HepG2 (cell line): ENCODE data around the gene KIF27. TPM values are rescaled to one million over a fixed set of nuclear protein-coding genes. Genes with fewer than 3 reads are reported as not detected.

Source experiments
- ATF5 ChIP-seq: sonication (generic); formaldehyde crosslinking; IDR thresholded peaks from 2 replicates; pipeline ENCODE4 v1.4.0; 2020; ENCODE audit warnings: mild to moderate bottlenecking, low read depth, missing genetic modification reagents
- ETV5 ChIP-seq: IDR thresholded peaks from 2 replicates; pipeline ENCODE4 v1.6.1; 2018; ENCODE audit warnings: missing biosample characterization, missing genetic modification reagents, inconsistent platforms, borderline replicate concordance
- HES4 ChIP-seq: sonication (generic); formaldehyde crosslinking; IDR thresholded peaks from 2 replicates; pipeline ENCODE4 v1.9.0; 2021; ENCODE audit warnings: mild to moderate bottlenecking, missing genetic modification reagents, borderline replicate concordance
- LCORL ChIP-seq, 2 experiments: fragments of 450-650 bp in 1 of 2; sonication (generic) in 1 of 2; formaldehyde crosslinking in 1 of 2; IDR thresholded peaks; 2 replicates each; pipeline versions ENCODE4 v1.5.0 to v1.6.1; 2017 to 2020; ENCODE audit warnings: antibody characterized with exemption in 1 of 2, missing genetic modification reagents in 1 of 2
- MBNL3 ChIP-seq: fragments of 250-450 bp; sonication (Bioruptor Pico); conservative IDR thresholded peaks from 2 replicates; pipeline ENCODE4 v1.8.0; 2022; ENCODE audit warnings: mild to moderate bottlenecking, inconsistent platforms
- NFE2L1 ChIP-seq: sonication (generic); formaldehyde crosslinking; IDR thresholded peaks from 2 replicates; pipeline ENCODE4 v1.4.0; 2020; ENCODE audit warnings: missing genetic modification reagents, mild to moderate bottlenecking, borderline replicate concordance
- NFIC ChIP-seq: IDR thresholded peaks from 2 replicates; pipeline ENCODE4 v1.6.1; 2012; ENCODE audit warnings: mild to moderate bottlenecking, low read length, inconsistent platforms
- NFKB2 ChIP-seq: sonication (generic); formaldehyde crosslinking; IDR thresholded peaks from 2 replicates; pipeline ENCODE4 v1.4.0; 2020; ENCODE audit warnings: missing genetic modification reagents, borderline replicate concordance
- SIN3A ChIP-seq: IDR thresholded peaks from 2 replicates; pipeline ENCODE4 v1.6.1; 2011; ENCODE audit warnings: low read depth, mild to moderate bottlenecking, control low read depth, low read length, borderline replicate concordance
- SIX4 ChIP-seq: sonication (generic); formaldehyde crosslinking; IDR thresholded peaks from 2 replicates; pipeline ENCODE4 v1.4.0; 2020; ENCODE audit warnings: missing genetic modification reagents
- SNAPC4 ChIP-seq: sonication (generic); formaldehyde crosslinking; IDR thresholded peaks from 2 replicates; pipeline ENCODE4 v1.4.0; 2020; ENCODE audit warnings: mild to moderate bottlenecking, missing genetic modification reagents
- SRSF9 ChIP-seq: fragments of 200-400 bp; formaldehyde crosslinking; IDR thresholded peaks from 2 replicates; pipeline ENCODE4 v1.6.1; 2018; ENCODE audit warnings: borderline replicate concordance, mild to moderate bottlenecking, low read depth, low read length; ENCODE audit not compliant: insufficient read depth, poor library complexity, severe bottlenecking
- STAT5B ChIP-seq: sonication (generic); formaldehyde crosslinking; IDR thresholded peaks from 2 replicates; pipeline ENCODE4 v1.4.0; 2020; ENCODE audit warnings: missing genetic modification reagents
- TBX3 ChIP-seq: fragments of 450-650 bp; IDR thresholded peaks from 2 replicates; pipeline ENCODE4 v1.6.1; 2017; ENCODE audit warnings: antibody characterized with exemption, mild to moderate bottlenecking, inconsistent platforms, borderline replicate concordance
- ZBTB7B ChIP-seq: sonication (generic); formaldehyde crosslinking; IDR thresholded peaks from 2 replicates; pipeline ENCODE4 v1.4.0; 2020; ENCODE audit warnings: missing genetic modification reagents
- ZNF275 ChIP-seq: sonication (generic); formaldehyde crosslinking; IDR thresholded peaks from 2 replicates; pipeline ENCODE4 v1.8.0; 2022; ENCODE audit warnings: missing genetic modification reagents, mild to moderate bottlenecking, inconsistent platforms, borderline replicate concordance
- ZNF460 ChIP-seq: sonication (generic); formaldehyde crosslinking; IDR thresholded peaks from 2 replicates; pipeline ENCODE4 v1.5.1; 2020; ENCODE audit warnings: missing genetic modification reagents, mild to moderate bottlenecking, borderline replicate concordance
- polyA plus RNA-seq, 8 experiments: library from polyadenylated mRNA; depleted of rRNA in 3 of 8; stranded (reverse) in 7 of 8; unstranded in 1 of 8; fragments of >200 nt; fragmentation: Illumina TruSeq in 4 of 8; extraction: Trizol in 4 of 8; gene quantifications; 2 replicates each; pipeline versions ENCODE4 v1.2.1 to v1.2.3, GENCODE V29; 2011 to 2016; ENCODE audit warnings: low read depth in 4 of 8, missing spikeins in 1 of 8, mixed read lengths in 1 of 8; ENCODE audit not compliant: insufficient read depth in 1 of 8
- total RNA-seq, 5 experiments: library from RNA; depleted of rRNA; stranded (reverse); fragments of >200 nt; fragmentation: Illumina TruSeq; extraction: Trizol; gene quantifications; 2 replicates each; pipeline ENCODE4 v1.2.3, GENCODE V29; 2016; ENCODE audit warnings: low read depth in 1 of 5
- TF ChIP-seq, protein P1 (sequence below): sonication (generic); formaldehyde crosslinking; IDR thresholded peaks from 2 replicates; pipeline ENCODE4 v1.5.0; 2020; ENCODE audit warnings: missing genetic modification reagents, mild to moderate bottlenecking, borderline replicate concordance
- TF ChIP-seq, protein P2 (sequence below): IDR thresholded peaks from 2 replicates; pipeline ENCODE4 v1.6.1; 2012; ENCODE audit warnings: low read depth, low read length, improper control_type of control experiment

KIF27 gene
- total and polyA plus RNA-seq, 2 of the 13 experiments (the other 11 are each of a cell fraction or from before 2014, with no cell fraction given) = 0.95 to 4.1 TPM

DNA sequence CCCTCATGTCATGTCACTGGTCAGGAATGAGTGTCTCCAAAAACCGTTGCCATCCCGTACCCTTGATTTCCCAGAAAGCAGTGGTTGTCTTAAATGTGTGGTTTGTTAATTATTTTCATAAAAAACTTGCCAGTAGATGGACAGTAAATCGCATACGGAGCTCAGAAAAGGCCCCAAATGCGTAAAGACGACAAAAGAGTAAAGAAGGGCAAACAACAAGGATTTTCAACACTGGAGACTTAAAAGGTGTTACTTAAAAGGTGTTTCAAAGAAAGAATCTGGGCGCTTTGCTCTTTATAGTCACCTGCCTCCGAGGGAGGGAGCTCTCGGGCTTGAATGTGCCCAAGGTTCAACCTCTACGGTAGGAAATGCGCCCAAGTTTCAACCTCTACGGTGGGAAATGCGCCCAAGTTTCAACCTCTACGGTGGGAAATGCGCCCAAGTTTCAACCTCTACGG, 734 bp downstream of the KIF27 start (continued):
- no peak for TF ChIP-seq HES4 (CRISPR knock-in tag)
- peak; percentile 51; the same call in 1 of the 2 replicates for TF ChIP-seq TBX3
- TF ChIP-seq, protein P1, sequence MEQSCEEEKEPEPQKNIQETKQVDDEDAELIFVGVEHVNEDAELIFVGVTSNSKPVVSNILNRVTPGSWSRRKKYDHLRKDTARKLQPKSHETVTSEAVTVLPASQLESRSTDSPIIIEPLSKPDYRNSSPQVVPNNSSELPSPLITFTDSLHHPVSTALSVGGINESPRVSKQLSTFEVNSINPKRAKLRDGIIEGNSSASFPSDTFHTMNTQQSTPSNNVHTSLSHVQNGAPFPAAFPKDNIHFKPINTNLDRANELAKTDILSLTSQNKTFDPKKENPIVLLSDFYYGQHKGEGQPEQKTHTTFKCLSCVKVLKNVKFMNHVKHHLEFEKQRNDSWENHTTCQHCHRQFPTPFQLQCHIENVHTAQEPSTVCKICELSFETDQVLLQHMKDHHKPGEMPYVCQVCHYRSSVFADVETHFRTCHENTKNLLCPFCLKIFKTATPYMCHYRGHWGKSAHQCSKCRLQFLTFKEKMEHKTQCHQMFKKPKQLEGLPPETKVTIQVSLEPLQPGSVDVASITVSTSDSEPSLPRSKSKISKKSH (CRISPR knock-in tag) = no peak
- TF ChIP-seq ETV5 (CRISPR knock-in tag) = no peak
- TF ChIP-seq SIX4 (CRISPR knock-in tag) = no peak
- TF ChIP-seq ZNF460 (CRISPR knock-in tag) = no peak
- no peak for TF ChIP-seq NFIC
- TF ChIP-seq SIN3A = peak; percentile 23; the same call in 1 of the 2 replicates
- no peak for TF ChIP-seq LCORL (IDR thresholded peaks at IDR 0.05)
- TF ChIP-seq LCORL (CRISPR knock-in tag; IDR thresholded peaks at IDR 0.05) = peak; percentile 57; the same call in 1 of the 2 replicates
- TF ChIP-seq, protein P2, sequence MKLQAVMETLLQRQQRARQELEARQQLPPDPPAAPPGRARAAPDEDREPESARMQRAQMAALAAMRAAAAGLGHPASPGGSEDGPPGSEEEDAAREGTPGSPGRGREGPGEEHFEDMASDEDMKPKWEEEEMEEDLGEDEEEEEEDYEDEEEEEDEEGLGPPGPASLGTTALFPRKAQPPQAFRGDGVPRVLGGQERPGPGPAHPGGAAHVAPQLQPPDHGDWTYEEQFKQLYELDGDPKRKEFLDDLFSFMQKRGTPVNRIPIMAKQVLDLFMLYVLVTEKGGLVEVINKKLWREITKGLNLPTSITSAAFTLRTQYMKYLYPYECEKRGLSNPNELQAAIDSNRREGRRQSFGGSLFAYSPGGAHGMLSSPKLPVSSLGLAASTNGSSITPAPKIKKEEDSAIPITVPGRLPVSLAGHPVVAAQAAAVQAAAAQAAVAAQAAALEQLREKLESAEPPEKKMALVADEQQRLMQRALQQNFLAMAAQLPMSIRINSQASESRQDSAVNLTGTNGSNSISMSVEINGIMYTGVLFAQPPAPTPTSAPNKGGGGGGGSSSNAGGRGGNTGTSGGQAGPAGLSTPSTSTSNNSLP = no peak
- no peak for TF ChIP-seq ZNF275 (CRISPR knock-in tag)
- no peak for TF ChIP-seq ZBTB7B (CRISPR knock-in tag)
- no peak for TF ChIP-seq SRSF9
- TF ChIP-seq NFE2L1 (CRISPR knock-in tag) = no peak
- no peak for TF ChIP-seq STAT5B (CRISPR knock-in tag)
- TF ChIP-seq MBNL3 (CRISPR knock-in tag) = no peak
- no peak for TF ChIP-seq ATF5 (CRISPR knock-in tag)
- no peak for TF ChIP-seq NFKB2 (CRISPR knock-in tag)
- peak; percentile 99 for TF ChIP-seq SNAPC4 (CRISPR knock-in tag)
